HEK293 (cell line): Measurements from ENCODE around the gene KDM4B.

Experiments used
- CTCF ChIA-PET: fragments of 350-600 bp; formaldehyde crosslinking; extraction: SDS; loops from one replicate; lab custom pipeline; 2021; ENCODE audit warnings: antibody characterized with exemption; lab: Yijun Ruan, JAX
- POLR2A ChIA-PET: fragments of 300-600 bp; formaldehyde crosslinking; extraction: SDS; loops from one replicate; lab custom pipeline; 2020; ENCODE audit warnings: antibody characterized with exemption, inconsistent platforms; lab: Yijun Ruan, JAX
- H3K27ac ChIP-seq: fragments of 200-500 bp; sonication (Bioruptor generic); 2 replicates; pipeline ENCODE4 v1.5.1; 2014; ENCODE audit warnings: low read depth, low read length, control low read depth, inconsistent platforms; ENCODE audit errors: extremely low read depth
- H3K36me3 ChIP-seq, 2 experiments: fragments of 200-500 bp in 1 of 2; sonication (Bioruptor generic) in 1 of 2; 1 replicate in 1 of 2; 2 replicates in 1 of 2; pipeline ENCODE4 v1.5.1; 2014 to 2017; ENCODE audit warnings: inconsistent platforms in 2 of 2, low read length in 2 of 2; ENCODE audit not compliant: control insufficient read depth in 2 of 2, insufficient read depth in 1 of 2
- H3K4me1 ChIP-seq: fragments of 200-500 bp; sonication (Bioruptor generic); 2 replicates; pipeline ENCODE4 v1.5.1; 2014; ENCODE audit warnings: mild to moderate bottlenecking, low read length, inconsistent platforms; ENCODE audit not compliant: control insufficient read depth, insufficient read depth
- H3K4me3 ChIP-seq: 2 replicates; pipeline ENCODE4 v1.5.1; 2011; ENCODE audit warnings: low read depth, mild to moderate bottlenecking, control low read depth, low read length, moderate library complexity
- H3K9me3 ChIP-seq: fragments of 200-500 bp; sonication (Bioruptor generic); 2 replicates; pipeline ENCODE4 v1.5.1; 2014; ENCODE audit warnings: low read depth, low read length, inconsistent platforms; ENCODE audit not compliant: control insufficient read depth, insufficient read depth
- EGR2 ChIP-seq: fragments of 450-650 bp; formaldehyde crosslinking; IDR thresholded peaks from 2 replicates; pipeline ENCODE4 v1.5.1; 2016; ENCODE audit warnings: low read depth, missing biosample characterization, missing genetic modification characterization
- KLF1 ChIP-seq: fragments of 450-650 bp; formaldehyde crosslinking; IDR thresholded peaks from 2 replicates; pipeline ENCODE4 v1.5.1; 2016; ENCODE audit warnings: missing biosample characterization, missing genetic modification characterization
- KLF17 ChIP-seq: fragments of 450-650 bp; formaldehyde crosslinking; IDR thresholded peaks from 2 replicates; pipeline ENCODE4 v1.5.1; 2016; ENCODE audit warnings: missing biosample characterization, missing genetic modification characterization
- KLF9 ChIP-seq: fragments of 450-650 bp; formaldehyde crosslinking; IDR thresholded peaks from 2 replicates; pipeline ENCODE4 v1.5.1; 2016; ENCODE audit warnings: missing biosample characterization, missing genetic modification characterization, low read depth
- REST ChIP-seq: fragments of 450-650 bp; formaldehyde crosslinking; IDR thresholded peaks from 2 replicates; pipeline ENCODE4 v1.5.1; 2016; ENCODE audit warnings: missing biosample characterization, missing genetic modification characterization
- SALL2 ChIP-seq: fragments of 450-650 bp; formaldehyde crosslinking; IDR thresholded peaks from 2 replicates; pipeline ENCODE4 v1.5.0; 2017; ENCODE audit warnings: missing biosample characterization, mild to moderate bottlenecking, missing genetic modification characterization, borderline replicate concordance
- SCRT2 ChIP-seq: fragments of 450-650 bp; formaldehyde crosslinking; IDR thresholded peaks from 2 replicates; pipeline ENCODE4 v1.5.1; 2016; ENCODE audit warnings: missing biosample characterization, missing genetic modification characterization
- SP3 ChIP-seq: fragments of 450-650 bp; formaldehyde crosslinking; IDR thresholded peaks from 2 replicates; pipeline ENCODE4 v1.5.1; 2016; ENCODE audit warnings: missing biosample characterization, missing genetic modification characterization
- ZBTB1 ChIP-seq: fragments of 450-650 bp; formaldehyde crosslinking; IDR thresholded peaks from 2 replicates; pipeline ENCODE4 v1.5.1; 2016; ENCODE audit warnings: missing biosample characterization, missing genetic modification characterization
- ZBTB7A ChIP-seq: fragments of 450-650 bp; formaldehyde crosslinking; IDR thresholded peaks from 2 replicates; pipeline ENCODE4 v1.5.1; 2016; ENCODE audit warnings: low read depth, missing biosample characterization, missing genetic modification characterization
- ZFHX2 ChIP-seq: fragments of 450-650 bp; formaldehyde crosslinking; conservative IDR thresholded peaks from 2 replicates; pipeline ENCODE4 v1.5.1; 2016; ENCODE audit warnings: missing biosample characterization, missing genetic modification characterization
- ZFP41 ChIP-seq: fragments of 450-650 bp; formaldehyde crosslinking; IDR thresholded peaks from 2 replicates; pipeline ENCODE4 v1.5.1; 2016; ENCODE audit warnings: missing biosample characterization, missing genetic modification characterization, borderline replicate concordance
- ZNF16 ChIP-seq: fragments of 450-650 bp; formaldehyde crosslinking; IDR thresholded peaks from 2 replicates; pipeline ENCODE4 v1.5.1; 2016; ENCODE audit warnings: low read depth, missing biosample characterization, missing genetic modification characterization
- ZNF19 ChIP-seq: fragments of 450-650 bp; formaldehyde crosslinking; IDR thresholded peaks from 2 replicates; pipeline ENCODE4; 2016; ENCODE audit warnings: missing biosample characterization, missing genetic modification characterization, low read depth
- ZNF202 ChIP-seq: fragments of 450-650 bp; formaldehyde crosslinking; IDR thresholded peaks from 2 replicates; pipeline ENCODE4 v1.5.1; 2016; ENCODE audit warnings: missing biosample characterization, missing genetic modification characterization, borderline replicate concordance
- ZNF211 ChIP-seq: fragments of 450-650 bp; formaldehyde crosslinking; IDR thresholded peaks from 2 replicates; pipeline ENCODE4 v1.5.1; 2016; ENCODE audit warnings: low read depth, missing biosample characterization, missing genetic modification characterization
- ZNF280D ChIP-seq: fragments of 450-650 bp; formaldehyde crosslinking; IDR thresholded peaks from 2 replicates; pipeline ENCODE4 v1.5.1; 2016; ENCODE audit warnings: missing biosample characterization, missing genetic modification characterization
- ZNF391 ChIP-seq: fragments of 450-650 bp; formaldehyde crosslinking; IDR thresholded peaks from 2 replicates; pipeline ENCODE4 v1.5.1; 2016; ENCODE audit warnings: low read depth, missing biosample characterization, missing genetic modification characterization, borderline replicate concordance
- ZNF426 ChIP-seq: fragments of 450-650 bp; formaldehyde crosslinking; IDR thresholded peaks from 2 replicates; pipeline ENCODE4 v1.5.1; 2017; ENCODE audit warnings: missing biosample characterization, missing genetic modification characterization, mild to moderate bottlenecking, inconsistent platforms, moderate library complexity
- ZNF473 ChIP-seq: fragments of 450-650 bp; formaldehyde crosslinking; IDR thresholded peaks from 2 replicates; pipeline ENCODE4 v1.5.1; 2017; ENCODE audit warnings: missing biosample characterization, missing genetic modification characterization
- ZNF624 ChIP-seq: fragments of 450-650 bp; formaldehyde crosslinking; IDR thresholded peaks from 2 replicates; pipeline ENCODE4 v1.5.1; 2017; ENCODE audit warnings: missing biosample characterization, missing genetic modification characterization
- ZNF629 ChIP-seq: fragments of 450-650 bp; formaldehyde crosslinking; IDR thresholded peaks from 2 replicates; pipeline ENCODE4 v1.5.1; 2017; ENCODE audit warnings: missing biosample characterization, missing genetic modification characterization
- ZXDB ChIP-seq: fragments of 450-650 bp; formaldehyde crosslinking; IDR thresholded peaks from 2 replicates; pipeline ENCODE4 v1.5.1; 2016; ENCODE audit warnings: missing biosample characterization, missing genetic modification characterization

KDM4B gene

GRCh38 chr19:5040544-5041167 lies 71.7 kb downstream of the KDM4B start:
- 0 out of 2 replicates have a peak, but pooled peaks have one; percentile 30 for TF ChIP-seq SCRT2
- TF ChIP-seq SP3, result no peak
- TF ChIP-seq, all 188 proteins: peak for 1
- ChIA-PET POLR2A (no interaction called here), CTCF (no interaction called here)
- H3K36me3 ChIP-seq, result peaks cover 0 to 34% of the 10 kb centered on the region in 2 experiments; a peak in 2 of 3 replicates
- no peak overlapping the region for H3K27ac ChIP-seq
- H3K4me1 ChIP-seq, result no peaks in the 10 kb centered on the region
- no peak overlapping the region for H3K4me3 ChIP-seq
- H3K9me3 ChIP-seq, result no peaks in the 10 kb centered on the region

- no peaks in the 10 kb centered on the region for H3K9me3 ChIP-seq
- ChIA-PET CTCF (no interaction called here), POLR2A (no interaction called here)
- TF ChIP-seq ZNF426 (tag by site-specific recombination), result no peak
- peak; percentile 37 for TF ChIP-seq ZFHX2 (tag by site-specific recombination)
- TF ChIP-seq ZNF16 (tag by site-specific recombination), result no peak
- TF ChIP-seq SCRT2, result peak; percentile 30; the same call in 1 of the 2 replicates
- peak; percentile 32; the same call in 1 of the 2 replicates for TF ChIP-seq EGR2 (tag by site-specific recombination)
- peak; percentile 24; the same call in 1 of the 2 replicates for TF ChIP-seq ZNF629 (tag by site-specific recombination)
- peak; percentile 49 for TF ChIP-seq KLF1 (tag by site-specific recombination)
- no peak for TF ChIP-seq ZNF280D (tag by site-specific recombination)
- no peak for TF ChIP-seq ZXDB (tag by site-specific recombination)
- H3K4me1 ChIP-seq, result peaks cover 5% of the 10 kb centered on the region
- no peak overlapping the region for H3K4me3 ChIP-seq
- H3K27ac ChIP-seq, result no peak overlapping the region
- H3K36me3 ChIP-seq, result peaks cover 0 to 34% of the 10 kb centered on the region in 2 experiments; a peak in 2 of 3 replicates
Observed at GRCh38 chr19:5041168-5041912, 72.4 kb downstream of the KDM4B start.

GRCh38 chr19:5041913-5042187 lies 72.9 kb downstream of the KDM4B start:
- POLR2A ChIA-PET, result interaction anchor here (0.6 kb wide), 1 partner anchor 218 kb away, joined by 4 read pairs; no protein-coding TSS in a partner anchor
- Histone ChIP-seq H3K4me1 (peaks cover 9% of the 10 kb centered on the region), H3K36me3 (peaks cover 0 to 34% of the 10 kb centered on the region in 2 experiments; a peak in 2 of 3 replicates), H3K27ac (no peak overlapping the region), H3K9me3 (no peaks in the 10 kb centered on the region), H3K4me3 (no peak overlapping the region)
- CTCF ChIA-PET, result no interaction called here
- TF ChIP-seq ZNF391 (tag by site-specific recombination), result no peak
- no peak for TF ChIP-seq ZBTB7A (tag by site-specific recombination)
- TF ChIP-seq ZBTB1, result no peak
- TF ChIP-seq ZNF202, result no peak
- TF ChIP-seq ZNF624, result no peak
- TF ChIP-seq ZNF19 (tag by site-specific recombination), result no peak
- TF ChIP-seq ZNF426 (tag by site-specific recombination), result no peak
- TF ChIP-seq ZNF473 (tag by site-specific recombination), result no peak
- TF ChIP-seq KLF9 (tag by site-specific recombination), result no peak
- no peak for TF ChIP-seq REST (tag by site-specific recombination)
- no peak for TF ChIP-seq ZNF629 (tag by site-specific recombination)
- TF ChIP-seq ZNF211, result no peak
- no peak for TF ChIP-seq ZFP41 (tag by site-specific recombination)
- no peak for TF ChIP-seq KLF17 (tag by site-specific recombination)
- no peak for TF ChIP-seq SALL2 (tag by site-specific recombination)
